HFF-Myc (cell line): ENCODE results near the gene SIGLEC5.

Experiments used
- DNase-seq: peaks from one replicate; pipeline ENCODE4 v3.0.0-alpha.2; 2011; ENCODE audit warnings: low read depth; ENCODE audit errors: extremely low read depth
- H3K4me3 ChIP-seq: replicated peaks from 2 replicates; pipeline ENCODE4 v1.5.1; 2011; ENCODE audit warnings: low read depth, mild to moderate bottlenecking, control low read depth, low read length
- TF ChIP-seq, protein P1 (sequence below): IDR thresholded peaks from 2 replicates; pipeline ENCODE4 v1.5.1; 2012; ENCODE audit warnings: mild to moderate bottlenecking, low read depth, low read length, control low read depth; ENCODE audit errors: missing control alignments

SIGLEC5 gene

DNA sequence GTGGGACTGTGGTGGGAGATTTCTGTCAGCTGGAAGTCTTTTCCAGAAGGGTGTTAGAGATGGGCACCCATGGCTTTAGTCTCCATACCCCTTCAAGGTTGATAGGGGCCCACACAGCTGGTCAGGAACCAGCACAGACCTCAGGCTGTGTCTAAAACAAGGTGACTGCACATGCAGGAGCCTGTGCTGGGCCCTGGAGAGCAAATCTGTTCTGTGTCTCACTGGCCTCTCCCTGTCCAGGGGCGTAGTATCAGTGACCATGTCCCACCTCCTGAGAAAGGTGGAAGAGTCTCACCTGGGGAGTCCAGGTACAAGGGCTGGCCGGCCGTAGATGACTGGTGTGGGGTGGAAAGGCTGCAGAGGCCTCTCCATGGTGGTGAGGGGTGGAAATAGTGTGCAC lies 39.8 kb downstream of the SIGLEC5 start:
- H3K4me3 ChIP-seq = no peak overlapping the region
- no peak for DNase-seq
- TF ChIP-seq, protein P1, sequence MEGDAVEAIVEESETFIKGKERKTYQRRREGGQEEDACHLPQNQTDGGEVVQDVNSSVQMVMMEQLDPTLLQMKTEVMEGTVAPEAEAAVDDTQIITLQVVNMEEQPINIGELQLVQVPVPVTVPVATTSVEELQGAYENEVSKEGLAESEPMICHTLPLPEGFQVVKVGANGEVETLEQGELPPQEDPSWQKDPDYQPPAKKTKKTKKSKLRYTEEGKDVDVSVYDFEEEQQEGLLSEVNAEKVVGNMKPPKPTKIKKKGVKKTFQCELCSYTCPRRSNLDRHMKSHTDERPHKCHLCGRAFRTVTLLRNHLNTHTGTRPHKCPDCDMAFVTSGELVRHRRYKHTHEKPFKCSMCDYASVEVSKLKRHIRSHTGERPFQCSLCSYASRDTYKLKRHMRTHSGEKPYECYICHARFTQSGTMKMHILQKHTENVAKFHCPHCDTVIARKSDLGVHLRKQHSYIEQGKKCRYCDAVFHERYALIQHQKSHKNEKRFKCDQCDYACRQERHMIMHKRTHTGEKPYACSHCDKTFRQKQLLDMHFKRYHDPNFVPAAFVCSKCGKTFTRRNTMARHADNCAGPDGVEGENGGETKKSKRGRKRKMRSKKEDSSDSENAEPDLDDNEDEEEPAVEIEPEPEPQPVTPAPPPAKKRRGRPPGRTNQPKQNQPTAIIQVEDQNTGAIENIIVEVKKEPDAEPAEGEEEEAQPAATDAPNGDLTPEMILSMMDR = no peak

DNA sequence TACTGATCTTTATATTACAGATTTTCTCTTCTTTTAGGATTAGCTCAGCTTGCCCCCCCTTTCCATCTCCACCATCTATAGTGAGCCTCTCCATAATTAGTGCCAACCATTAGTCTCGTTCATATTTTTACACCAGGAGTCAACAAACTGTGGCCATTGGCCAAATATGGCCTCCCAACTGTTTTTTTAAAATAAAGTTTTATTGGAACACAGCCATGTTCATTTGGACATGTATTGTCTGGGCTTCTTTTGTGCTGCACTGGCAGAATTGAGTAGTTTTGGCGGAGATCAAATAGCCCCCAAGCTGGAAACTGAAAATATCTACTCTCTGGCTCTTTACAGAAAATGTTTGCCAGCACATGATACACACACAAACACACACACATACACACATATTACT lies 40.7 kb downstream of the SIGLEC5 start:
- TF ChIP-seq, protein P1 = no peak
- no peak overlapping the region for H3K4me3 ChIP-seq
- no peak for DNase-seq

DNA sequence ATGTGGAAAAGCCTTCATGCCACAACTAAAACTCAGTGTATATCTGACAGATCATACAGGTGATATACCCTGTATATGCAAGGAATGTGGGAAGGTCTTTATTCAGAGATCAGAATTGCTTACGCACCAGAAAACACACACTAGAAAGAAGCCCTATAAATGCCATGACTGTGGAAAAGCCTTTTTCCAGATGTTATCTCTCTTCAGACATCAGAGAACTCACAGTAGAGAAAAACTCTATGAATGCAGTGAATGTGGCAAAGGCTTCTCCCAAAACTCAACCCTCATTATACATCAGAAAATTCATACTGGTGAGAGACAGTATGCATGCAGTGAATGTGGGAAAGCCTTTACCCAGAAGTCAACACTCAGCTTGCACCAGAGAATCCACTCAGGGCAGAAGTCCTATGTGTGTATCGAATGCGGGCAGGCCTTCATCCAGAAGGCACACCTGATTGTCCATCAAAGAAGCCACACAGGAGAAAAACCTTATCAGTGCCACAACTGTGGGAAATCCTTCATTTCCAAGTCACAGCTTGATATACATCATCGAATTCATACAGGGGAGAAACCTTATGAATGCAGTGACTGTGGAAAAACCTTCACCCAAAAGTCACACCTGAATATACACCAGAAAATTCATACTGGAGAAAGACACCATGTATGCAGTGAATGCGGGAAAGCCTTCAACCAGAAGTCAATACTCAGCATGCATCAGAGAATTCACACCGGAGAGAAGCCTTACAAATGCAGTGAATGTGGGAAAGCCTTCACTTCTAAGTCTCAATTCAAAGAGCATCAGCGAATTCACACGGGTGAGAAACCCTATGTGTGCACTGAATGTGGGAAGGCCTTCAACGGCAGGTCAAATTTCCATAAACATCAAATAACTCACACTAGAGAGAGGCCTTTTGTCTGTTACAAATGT lies 42.7 kb downstream of the SIGLEC5 start:
- H3K4me3 ChIP-seq = no peak overlapping the region
- DNase-seq = no peak
- TF ChIP-seq, protein P1 = no peak

DNA sequence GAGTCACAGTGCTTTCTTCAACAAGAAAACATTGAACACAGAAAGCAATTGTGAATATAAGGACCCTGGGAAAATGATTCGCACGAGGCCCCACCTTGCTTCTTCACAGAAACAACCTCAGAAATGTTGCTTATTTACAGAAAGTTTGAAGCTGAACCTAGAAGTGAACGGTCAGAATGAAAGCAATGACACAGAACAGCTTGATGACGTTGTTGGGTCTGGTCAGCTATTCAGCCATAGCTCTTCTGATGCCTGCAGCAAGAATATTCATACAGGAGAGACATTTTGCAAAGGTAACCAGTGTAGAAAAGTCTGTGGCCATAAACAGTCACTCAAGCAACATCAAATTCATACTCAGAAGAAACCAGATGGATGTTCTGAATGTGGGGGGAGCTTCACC lies 43.4 kb downstream of the SIGLEC5 start:
- DNase-seq = no peak
- TF ChIP-seq, protein P1 = no peak
- no peak overlapping the region for H3K4me3 ChIP-seq

DNA sequence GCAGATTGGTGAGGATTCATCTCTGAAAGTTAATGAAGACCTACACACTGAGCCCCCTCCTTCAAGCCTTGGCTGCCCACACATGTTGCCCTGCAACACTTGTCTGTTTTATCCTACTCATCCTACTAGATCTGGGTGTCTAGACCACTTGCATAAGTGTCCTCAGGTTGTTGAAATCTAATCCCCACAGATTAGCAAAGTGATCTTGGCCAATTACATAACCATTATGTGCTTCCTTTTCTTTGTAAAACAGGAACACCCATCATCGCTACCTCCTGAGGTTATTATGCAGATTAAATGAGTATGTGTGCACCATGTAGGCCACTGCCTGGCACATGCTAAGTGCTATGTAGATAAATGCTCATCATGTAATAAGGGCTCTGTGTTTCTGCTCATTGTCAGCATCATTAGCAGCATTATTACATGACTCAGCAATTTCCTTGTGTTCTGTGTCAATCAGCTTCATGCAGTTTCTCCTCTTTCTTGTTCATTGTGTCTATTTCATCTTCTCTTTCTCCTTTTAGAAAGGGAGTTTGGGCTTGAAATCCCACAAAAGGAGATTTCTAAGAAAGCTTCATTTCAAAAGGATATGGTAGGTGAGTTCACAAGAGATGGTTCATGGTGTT lies 44.0 kb downstream of the SIGLEC5 start:
- H3K4me3 ChIP-seq = no peak overlapping the region
- TF ChIP-seq, protein P1 = no peak

DNA sequence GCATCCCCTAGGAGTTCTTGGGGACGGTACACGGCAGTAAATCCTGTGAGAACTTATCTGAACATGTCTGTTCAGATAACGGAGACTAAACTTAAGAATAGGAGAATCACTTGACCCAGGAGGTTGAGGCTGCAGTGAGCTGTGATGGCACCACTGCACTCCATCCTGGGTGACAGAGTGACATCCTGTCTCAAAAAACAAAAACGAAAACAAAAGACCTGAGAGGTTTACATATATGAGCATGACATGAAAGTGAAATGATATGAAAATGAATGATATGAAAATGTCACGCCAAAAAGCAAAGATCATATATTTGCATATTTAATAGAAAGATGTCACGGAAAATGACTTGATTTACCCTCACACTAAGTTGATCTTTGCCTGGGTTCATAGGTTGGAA lies 53.4 kb downstream of the SIGLEC5 start:
- DNase-seq = no peak
- TF ChIP-seq, protein P1 = no peak
- H3K4me3 ChIP-seq = no peak overlapping the region

More for the DNA sequence above, 44.0 kb downstream of the SIGLEC5 start:
- no peak for DNase-seq
